Measurements from ENCODE around the gene CYP2A7.

DNA sequence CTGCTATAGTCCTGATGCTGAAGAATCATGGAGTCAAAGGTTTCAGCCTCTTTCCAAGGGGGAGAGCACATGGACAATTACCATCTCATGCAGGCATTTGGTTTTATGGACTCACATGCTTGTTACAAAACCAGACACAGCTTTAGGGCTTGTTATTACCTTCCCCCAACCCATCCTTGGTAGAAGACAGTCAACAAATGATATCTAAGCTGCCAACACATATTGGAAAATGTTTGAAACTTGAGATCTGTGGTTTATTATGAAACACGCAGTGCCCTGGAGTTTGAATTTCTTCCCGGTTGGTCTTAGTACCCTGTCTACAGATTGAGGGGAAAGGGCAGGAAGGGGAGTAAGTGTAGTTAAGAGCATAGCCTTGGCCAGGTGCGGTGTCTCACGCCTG lies 19.2 kb downstream of the CYP2A7 start:
- TF ChIP-seq, protein P1, sequence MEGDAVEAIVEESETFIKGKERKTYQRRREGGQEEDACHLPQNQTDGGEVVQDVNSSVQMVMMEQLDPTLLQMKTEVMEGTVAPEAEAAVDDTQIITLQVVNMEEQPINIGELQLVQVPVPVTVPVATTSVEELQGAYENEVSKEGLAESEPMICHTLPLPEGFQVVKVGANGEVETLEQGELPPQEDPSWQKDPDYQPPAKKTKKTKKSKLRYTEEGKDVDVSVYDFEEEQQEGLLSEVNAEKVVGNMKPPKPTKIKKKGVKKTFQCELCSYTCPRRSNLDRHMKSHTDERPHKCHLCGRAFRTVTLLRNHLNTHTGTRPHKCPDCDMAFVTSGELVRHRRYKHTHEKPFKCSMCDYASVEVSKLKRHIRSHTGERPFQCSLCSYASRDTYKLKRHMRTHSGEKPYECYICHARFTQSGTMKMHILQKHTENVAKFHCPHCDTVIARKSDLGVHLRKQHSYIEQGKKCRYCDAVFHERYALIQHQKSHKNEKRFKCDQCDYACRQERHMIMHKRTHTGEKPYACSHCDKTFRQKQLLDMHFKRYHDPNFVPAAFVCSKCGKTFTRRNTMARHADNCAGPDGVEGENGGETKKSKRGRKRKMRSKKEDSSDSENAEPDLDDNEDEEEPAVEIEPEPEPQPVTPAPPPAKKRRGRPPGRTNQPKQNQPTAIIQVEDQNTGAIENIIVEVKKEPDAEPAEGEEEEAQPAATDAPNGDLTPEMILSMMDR (optimal IDR thresholded peaks at IDR 0.05 in 1 of 3, IDR thresholded peaks at IDR 0.05 in 1 of 3, conservative IDR thresholded peaks at IDR 0.05 in 1 of 3; ENCODE audit: extremely low read depth in 1 of 3, insufficient read depth in 2 of 3, low read length in 3 of 3), result no peak
- TF ChIP-seq EZH2 (IDR thresholded peaks at IDR 0.05; ENCODE audit: low read length), result no peak

All from keratinocyte (primary cell).